EL (cell line): ENCODE measurements around the gene SIK3.
A peak's percentile ranks its signal among the peaks of the same experiment; 100 is the strongest.

Experiments used
- DNase-seq: peaks from one replicate; pipeline ENCODE4 v3.0.0-alpha.2; 2016

SIK3 gene

DNA sequence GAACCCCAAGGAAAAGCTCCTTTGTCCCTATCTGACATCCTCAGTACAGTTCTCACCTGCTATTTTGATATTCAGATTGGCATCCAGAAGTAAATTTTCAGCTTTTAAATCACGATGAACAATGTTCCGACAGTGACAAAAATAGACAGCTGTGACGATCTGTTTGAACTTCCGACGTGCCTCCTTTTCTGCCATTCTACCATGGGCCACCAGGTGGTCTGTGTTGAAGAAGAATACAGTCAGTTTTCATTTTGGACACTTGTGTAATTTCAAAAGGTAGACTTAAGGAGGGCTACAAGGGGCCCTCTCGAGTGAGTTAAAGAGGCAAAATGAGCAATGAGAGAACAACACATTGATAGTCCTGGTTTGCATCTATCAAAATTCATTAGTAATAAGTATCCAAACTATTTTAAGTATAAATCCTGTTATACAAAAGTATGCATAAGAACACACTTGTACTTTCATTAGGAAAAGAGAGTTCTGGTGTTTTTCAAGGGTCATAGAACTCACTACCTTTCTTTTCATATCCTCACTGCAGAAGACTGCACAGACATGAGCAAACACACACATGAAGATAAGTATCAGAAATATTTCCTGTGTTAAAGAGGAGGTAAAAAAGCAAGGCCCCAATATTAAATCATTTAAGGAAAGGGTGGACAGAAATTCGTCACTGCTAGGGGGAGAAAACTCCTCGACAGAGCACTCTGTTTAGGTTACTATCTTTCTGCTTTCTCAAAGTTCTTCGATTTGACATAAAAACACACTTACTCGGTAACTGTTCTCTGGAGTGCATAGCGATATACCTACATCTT, 170.9 kb downstream of the SIK3 start:
- no peak for DNase-seq

DNA sequence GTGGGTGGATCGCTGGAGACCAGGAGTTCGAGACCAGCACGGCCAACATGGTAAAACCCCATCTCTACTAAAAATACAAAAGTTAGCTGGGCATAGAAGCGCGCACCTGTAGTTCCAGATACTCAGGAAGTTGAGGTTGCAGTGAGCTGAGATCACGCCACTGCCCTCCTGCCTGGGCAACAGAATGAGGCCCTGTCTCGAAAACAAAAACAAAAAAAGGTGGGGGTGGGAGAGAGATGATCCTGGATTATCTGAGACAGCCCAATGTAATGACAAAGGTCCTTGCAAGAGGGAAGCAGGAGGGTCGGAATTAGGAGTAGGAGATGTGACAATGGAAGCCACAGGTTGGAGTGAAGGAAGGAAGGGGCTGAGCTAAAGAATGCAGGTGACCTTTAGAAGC, 173.2 kb downstream of the SIK3 start:
- DNase-seq, result no peak

DNA sequence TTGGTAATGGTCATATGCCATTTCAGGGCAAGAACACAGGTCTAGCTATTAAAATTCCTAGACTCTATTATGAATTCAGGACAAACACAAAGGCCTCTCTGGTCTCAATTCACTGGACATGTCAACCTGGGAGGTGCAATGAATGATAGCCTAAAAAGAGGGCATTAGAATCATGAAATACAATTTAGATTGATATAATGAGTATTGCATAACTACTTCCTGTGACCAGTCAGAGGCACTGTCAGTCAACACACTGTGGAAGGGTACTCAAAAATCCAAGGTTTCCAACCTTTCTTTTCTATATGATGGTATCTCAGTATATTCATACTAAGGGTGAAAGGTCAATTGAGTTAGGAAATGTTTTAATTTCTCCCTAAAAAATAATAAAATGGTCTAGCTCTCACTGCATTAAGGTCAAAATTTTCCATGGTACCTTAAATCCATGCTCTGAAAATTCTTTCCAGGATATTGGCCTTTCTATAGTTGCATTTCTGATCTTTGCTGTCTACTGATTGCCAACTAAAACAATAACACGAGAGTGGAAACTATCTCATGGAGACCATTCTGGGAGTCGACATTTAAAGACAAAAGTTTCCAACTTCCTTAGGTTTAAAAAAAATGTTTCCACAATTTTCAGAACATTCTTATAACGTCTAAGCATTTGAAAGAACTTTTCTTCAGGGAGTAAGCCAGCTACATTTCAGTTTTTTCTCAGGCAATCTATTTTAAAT, 179.1 kb downstream of the SIK3 start:
- DNase-seq, result no peak

DNA sequence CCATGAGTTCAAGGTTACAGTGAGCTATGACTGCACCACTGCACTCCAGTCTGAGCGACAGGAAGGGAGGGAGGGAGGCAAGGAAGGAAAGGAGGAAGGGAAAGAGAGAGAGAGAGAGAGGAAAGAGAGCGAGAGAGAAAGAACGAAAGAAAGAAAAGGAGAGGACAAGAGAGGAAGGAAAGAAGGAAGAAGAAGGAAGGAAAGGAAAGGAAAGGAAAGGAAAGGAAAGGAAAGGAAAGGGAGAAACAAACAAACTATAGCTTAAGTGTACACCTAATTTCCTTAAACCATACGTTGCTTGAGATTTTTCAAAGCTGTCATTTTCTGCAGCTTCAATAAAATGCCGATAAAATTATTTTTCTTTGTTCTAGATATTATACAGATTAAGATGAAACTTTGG, 180.6 kb downstream of the SIK3 start:
- no peak for DNase-seq

DNA sequence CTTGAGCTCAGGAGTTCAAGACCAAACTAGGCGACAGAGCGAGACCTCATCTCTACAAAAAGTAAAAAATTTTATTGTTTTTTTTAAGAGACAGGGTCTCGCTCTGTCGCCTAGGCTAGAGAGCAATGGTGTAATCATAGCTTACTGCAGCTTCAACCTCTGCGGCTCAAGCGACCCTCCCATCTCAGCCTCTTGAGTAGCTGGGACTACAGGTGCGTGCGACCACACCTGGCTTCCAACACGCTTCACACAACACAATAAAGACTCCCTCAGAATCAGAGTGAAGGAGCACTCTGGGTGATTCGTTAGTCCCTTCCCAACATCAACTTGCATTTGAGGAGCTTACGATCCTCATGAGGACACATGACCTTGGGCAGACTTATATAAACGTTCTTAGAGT, 181.3 kb downstream of the SIK3 start:
- DNase-seq, result no peak

DNA sequence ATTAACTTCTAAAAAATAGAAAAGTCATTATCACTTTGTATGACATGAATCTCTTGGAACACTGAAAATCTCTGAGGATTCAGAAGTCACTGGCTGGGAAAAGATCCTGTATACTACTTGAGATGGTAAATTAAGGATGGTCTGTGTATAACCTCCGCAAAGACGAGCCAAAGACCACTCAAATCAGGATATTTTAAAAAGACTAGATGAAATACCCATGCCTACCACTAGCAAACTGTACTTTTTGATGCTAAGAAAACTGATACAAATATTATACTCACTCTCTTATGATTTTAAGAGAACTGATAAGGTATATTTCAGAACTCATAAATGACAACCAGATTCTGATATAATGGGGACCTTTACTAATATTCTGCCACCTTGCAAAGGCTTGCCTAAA, 182.2 kb downstream of the SIK3 start:
- DNase-seq, result no peak

DNA sequence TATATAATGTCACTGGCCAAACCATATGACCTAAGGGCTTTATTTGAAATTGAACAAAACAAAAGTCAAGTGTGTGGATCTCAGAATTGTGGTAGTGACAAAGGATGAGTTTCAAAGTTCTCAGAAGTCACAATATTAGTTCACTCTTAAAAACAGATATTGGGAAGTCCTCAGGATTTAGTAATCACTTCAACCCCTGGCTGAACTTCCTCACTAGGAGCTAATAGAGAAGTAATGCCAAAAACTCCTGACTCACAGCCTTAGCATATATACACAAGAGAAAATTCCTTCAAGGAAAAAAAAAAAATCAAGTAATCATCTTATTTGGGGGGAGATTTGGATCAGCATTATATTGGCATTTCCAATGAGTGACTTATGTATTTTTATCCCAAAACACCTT, 185.2 kb downstream of the SIK3 start:
- peak; percentile 70 for DNase-seq

DNA sequence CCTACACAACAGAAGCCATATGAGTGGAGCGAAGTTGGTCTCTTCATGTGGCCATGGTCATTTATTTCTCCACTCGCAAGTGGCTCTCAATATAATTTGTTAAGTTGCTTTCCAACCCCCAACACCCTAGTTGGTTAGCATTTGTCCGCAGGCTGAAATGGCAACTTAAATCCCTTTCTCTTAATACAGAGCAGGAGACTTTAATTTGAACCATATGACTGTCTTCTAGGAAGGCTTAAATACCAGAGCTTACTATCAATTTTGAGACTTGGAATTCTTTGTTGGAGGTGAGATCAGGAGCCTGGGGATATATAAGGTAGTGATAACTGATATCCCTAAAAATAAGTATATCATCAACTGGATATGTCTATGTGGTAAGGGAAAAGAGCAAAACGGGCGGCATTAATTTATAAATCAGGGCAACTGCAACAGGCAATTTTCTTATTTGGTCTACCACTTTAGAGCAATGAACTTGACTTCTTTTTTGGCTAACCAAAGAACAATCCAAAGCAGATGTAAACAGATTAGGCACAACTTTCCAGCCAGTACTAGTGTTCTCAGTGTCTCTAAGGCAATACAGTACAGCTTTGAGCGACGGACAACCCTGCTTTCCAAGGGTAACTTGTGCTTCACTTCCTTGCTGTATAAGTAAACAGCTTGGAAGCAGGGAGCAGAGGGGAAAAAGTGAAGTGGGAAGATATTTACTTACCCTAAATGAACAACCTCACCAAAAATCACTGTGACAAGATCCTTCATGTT, 186.1 kb downstream of the SIK3 start:
- no peak for DNase-seq

DNA sequence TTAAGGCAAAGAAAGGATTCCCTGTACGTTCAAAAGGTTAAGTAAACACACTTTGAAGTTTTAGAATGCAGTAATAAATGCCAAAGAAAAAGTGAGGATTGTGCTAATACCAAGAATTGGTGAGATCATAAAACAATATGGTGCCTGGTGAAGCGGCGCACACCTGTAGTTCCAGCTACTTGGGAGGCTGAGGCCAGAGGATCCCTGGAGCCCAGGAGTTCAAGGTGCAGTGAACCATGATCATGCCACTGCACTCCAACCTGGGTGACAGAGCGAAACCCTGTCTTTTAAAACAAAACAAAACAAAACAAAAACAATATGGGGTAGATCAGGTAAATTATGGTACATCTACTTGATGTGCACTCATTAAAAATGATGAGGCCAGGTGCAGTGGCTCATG, 187.4 kb downstream of the SIK3 start:
- no peak for DNase-seq

DNA sequence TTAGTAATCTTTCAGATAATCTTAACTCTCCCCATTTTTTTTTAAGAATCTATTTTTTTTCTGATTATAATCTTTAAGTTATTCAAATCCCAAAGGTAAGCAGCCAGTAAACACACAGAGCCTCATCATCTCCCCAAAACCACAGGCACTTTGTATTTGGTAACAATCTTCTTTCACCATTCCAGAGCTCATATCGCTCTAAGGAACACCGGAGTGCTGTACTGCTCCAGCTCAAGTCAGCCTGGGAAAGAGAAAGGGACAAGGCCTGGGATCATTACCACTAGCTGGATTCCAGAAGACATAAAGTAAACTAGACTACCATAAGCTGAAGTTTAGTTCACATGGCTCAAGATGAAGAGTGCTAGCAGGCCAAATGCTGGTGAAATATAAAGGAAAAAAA, 187.8 kb downstream of the SIK3 start:
- DNase-seq, result no peak

DNA sequence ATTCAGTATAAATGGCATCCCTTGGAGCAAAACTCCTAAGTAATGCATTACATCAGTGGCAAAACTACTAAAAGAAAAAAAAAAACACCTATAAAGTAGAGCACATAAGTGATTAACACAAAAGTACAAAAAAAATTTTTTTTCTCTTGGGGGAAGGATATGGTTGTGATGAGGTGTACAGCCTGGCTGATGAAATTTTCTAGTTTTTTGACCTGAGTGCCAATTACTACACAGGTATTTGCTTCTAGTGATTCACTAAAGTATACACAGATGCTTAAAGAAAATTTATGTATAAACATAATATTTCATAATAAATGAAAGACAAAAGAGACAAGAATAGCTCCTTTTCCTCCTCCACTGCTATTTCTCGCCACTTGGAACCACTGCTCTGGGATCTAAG, 189.0 kb downstream of the SIK3 start:
- no peak for DNase-seq

DNA sequence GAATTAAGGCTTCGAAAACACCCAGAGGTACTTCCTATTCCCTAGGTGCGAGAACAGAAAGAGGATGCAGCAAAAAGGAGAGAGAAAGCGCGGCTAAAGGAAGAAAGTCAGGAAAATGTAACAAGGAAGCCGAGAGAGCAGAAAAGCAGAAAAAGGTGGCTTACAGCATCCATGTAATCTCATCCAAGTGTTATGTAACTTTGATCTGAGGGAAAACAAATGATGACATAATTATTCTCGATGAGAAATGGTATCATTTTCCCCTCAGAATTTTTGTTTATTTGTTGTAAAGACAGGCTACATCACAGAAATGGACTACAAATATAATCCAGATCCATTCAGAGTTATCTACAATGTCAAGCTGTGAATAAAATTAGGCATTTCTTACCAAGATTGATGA, 191.7 kb downstream of the SIK3 start:
- DNase-seq, result no peak

DNA sequence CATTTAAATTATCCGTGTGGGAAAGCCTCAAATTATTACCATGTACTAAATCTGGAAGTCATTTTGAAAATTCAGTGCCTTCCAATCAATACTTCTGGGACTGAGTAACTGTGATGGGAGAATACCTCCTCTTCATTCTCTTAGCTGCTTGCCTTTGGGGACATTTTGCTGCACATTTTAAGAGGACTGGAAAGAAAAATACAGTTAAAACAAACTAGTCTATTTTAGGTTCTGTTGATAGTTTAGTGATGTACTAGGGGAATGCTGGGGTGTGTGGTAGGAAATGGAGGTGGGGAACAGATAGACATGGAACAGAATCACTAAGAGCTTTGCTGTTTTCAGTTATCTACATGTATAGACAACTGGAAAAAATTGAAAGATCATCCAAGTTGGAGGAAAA, 195.1 kb downstream of the SIK3 start:
- no peak for DNase-seq

DNA sequence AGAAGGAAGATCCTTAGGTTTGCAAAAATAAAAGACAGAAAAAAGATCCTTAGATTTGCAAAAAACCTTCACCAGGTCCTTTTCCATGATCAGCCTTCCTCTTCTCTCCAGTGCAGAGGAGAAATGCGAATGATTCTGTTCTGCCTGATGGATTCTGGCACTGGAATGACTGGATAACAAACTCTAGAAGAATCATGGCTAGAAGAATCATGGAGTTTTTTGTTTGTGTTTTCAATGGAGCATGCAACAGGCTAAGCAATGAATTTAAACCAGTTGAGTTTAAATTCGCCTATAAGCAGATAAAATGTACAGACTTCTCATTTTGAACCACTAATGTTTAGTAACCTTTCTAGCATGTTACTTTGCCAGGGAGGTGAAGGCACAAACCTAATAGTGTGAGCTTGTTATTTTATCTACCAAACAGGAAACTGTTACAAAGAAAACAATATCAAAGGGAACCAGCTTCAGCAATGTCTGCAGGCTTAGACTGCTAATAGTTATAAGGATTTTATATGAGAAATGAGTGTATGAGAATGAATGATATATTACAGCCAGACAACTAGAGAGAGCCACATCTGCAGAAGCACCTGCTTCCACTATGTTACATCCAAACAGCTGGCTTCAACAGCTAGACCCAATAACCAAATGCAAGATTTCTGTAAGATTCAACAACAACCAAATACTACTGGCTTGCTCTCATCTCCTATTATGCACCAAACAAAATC, 196.1 kb downstream of the SIK3 start:
- DNase-seq, result no peak

DNA sequence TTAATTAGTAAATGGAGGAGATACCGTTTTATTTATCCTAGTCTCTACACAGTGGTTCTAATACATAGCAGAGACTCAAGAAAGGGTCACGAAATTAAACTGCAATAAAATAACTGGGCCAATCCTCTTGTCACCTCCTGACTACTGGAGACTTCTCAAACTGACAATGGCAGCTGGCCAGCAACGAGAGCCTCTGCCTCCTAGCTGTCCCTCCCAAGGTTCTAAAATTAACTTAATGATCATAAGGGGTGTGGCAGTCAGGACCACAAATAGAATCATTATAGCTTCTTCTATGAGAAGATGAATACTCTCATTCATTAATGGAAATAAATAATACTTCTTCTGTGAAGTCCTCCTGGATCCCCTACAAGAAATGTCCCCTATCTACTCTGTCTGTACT, 197.0 kb downstream of the SIK3 start:
- DNase-seq, result no peak

DNA sequence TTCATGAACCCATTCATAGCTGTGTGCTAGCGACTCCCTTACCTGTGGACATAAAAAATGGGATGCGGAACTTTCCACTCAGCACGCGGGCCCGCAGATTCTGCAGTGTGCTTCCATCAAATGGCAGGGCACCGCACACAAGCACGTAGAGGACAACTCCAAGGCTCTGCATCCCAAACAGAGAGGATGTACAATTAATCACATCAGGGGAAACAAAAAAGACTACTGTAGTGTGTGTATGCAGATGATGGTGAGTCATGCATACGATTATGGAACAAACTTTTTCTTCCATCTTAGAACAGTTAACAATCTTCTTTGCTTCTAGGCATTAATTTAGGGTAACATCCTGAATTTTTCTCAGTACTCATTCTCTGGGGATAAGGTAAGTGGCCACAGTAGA, 202.0 kb downstream of the SIK3 start:
- DNase-seq, result no peak

DNA sequence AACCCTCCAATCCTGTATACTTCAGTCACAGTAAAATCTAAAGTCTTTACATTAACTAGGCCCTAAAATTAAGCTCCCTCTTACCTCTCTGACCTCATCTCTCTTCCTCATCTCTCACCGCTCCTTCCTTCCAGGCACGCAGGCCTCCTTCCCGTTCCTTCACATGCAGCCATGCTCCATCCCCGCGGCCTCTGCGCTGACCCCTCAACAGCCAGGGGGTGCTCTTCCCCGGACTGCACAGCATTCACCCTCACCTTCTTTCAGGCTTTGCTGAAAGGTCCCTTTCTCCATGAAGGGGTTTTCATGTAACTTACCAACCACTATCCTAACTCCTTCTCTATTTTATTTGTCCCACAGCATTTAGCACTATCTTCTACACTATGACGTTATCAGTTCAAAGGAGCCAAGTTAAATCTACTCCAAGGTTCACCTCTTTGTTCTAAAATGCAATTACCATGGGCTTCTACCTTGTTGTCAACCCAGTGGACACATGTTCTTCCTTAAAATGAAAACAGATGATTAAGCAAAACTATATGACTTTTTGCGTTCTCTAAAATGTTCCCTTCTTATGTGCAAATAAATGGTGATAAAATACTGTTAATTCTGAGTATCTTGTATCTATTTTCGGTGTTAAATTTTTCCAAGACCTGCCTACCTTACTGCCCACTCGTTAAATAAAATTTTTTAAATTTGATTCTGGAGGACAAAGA, 203.0 kb downstream of the SIK3 start:
- DNase-seq, result no peak

DNA sequence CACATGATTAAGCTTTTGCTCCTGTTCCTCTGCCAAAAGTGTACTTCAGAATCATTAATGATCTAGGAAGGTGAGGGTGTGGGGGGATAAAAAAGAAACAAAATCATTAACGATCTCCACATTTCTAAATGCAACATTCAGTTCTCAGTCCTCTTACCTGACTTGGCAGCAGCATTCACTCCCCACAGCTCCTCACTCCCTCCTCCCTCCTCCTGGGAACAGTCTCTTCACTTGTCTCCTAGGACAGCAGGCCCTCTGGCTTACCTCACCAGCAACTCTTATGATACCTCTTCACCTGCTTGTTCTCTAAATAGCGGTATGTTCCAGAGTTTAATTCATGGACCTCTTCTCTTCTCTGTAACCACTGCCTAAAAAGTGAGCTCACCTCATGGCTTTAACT, 204.3 kb downstream of the SIK3 start:
- no peak for DNase-seq

DNA sequence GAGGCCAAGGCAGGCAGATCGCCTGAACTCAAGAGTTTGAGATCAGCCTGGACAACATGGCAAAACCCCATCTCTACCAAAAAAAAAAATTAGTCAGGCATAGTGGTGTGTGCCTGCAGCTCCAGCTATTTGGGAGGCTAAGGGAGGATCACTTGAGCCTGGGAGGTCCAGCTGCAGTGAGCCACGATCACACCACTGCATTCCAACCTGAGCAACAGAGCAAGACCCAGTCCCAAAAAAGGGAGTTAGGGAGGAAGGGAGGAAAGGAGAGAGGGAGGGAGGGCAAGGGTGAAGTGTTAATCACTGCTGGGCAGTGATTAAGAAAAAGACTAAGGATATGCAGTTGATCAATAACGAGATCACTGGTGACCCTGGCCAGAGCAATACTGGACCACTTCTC, 204.8 kb downstream of the SIK3 start:
- no peak for DNase-seq

DNA sequence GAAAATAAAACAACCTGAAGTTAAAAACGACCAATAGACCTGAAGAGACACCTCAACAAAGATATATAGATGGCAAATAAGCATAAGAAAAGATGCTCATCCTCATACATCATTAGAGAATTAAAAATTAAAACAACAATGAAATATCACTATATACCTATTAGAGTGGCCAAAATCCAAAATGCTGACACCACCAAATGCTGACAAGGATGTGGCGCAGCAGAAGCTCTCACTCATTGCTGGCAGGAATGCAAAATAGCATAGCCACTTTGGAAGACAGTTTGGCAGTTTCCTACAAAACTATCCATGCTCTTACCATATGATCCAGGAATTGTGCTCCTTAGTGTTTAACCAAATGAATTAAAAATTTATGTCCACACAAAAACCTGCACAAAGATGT, 205.9 kb downstream of the SIK3 start:
- DNase-seq, result no peak

DNA sequence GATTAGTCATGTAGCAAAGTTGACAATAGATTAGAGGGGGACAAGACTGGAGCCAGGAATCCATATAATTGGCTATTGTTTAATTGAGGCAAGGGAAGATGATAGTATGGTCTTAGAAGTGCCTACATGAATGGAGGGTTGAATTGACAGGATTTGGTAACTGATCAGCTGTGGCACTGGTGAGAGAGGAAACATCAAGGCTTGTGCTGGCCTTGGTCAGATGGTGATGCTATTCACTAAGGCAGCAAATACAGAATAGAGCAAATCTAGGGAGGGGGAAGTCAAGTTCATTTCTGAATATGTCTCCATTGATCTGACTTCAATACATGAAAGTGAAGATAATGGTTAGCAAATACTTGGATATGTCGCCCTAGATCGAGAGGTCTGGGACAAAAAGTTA, 206.5 kb downstream of the SIK3 start:
- DNase-seq, result no peak

DNA sequence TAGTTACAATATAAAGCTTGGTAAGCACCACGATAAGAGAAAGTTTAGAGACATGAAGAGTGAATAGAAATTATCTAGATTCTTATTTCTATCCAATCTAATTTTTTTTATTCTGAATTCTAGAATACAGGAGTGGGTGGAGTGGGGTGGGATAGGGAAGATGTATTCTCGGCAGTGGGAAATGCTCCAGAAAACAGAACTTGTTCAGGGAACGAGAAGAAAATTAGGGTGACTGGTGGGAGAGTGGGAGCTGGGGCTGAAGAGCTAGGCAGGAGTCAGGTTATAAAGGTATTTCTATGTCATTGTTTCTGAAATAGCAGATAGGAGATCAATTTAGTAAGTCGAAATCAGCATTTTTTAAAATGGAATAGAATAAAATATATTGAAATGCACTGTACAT, 207.6 kb downstream of the SIK3 start:
- DNase-seq, result no peak

DNA sequence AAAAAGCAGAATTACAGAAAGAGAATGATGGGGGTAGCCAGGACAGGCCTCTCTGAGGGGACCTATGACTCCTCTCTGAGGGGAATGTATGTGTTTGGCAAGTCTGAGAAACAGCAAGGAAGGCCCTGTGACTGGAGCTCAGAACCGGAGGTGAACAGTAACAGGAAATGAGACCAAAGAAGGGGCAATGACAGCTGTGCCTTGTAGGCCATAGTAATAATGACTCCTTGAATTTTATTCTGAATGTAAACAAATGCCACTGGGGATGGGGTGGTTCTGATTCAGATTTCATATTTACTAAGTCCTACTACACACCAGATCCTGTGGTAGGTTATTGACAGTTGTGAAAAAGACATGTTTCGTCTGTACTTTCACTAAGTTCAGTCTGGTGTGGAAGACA, 208.0 kb downstream of the SIK3 start:
- no peak for DNase-seq
